PC-9 (cell line): Measurements from ENCODE around the gene SHC1.

Experiments used
- CTCF ChIP-seq: fragments of 200-600 bp; sonication (generic); conservative IDR thresholded peaks from 2 replicates; pipeline ENCODE4 v1.6.1; 2017; ENCODE audit warnings: mixed run types, antibody characterized with exemption, mild to moderate bottlenecking, moderate library complexity
- EZH2 ChIP-seq: fragments of 200-600 bp; sonication (generic); IDR thresholded peaks from 2 replicates; pipeline ENCODE4 v1.8.0; 2017; ENCODE audit warnings: antibody characterized with exemption, low read depth

- no peak for TF ChIP-seq CTCF
- TF ChIP-seq EZH2: no peak
Observed at GRCh38 chr1:154974808-154975408, 4.4 kb upstream of the SHC1 start.
